ENCODE results near the gene PCSK1.
A peak's percentile ranks its signal among the peaks of the same experiment; 100 is the strongest.

- TF ChIP-seq, protein P1, sequence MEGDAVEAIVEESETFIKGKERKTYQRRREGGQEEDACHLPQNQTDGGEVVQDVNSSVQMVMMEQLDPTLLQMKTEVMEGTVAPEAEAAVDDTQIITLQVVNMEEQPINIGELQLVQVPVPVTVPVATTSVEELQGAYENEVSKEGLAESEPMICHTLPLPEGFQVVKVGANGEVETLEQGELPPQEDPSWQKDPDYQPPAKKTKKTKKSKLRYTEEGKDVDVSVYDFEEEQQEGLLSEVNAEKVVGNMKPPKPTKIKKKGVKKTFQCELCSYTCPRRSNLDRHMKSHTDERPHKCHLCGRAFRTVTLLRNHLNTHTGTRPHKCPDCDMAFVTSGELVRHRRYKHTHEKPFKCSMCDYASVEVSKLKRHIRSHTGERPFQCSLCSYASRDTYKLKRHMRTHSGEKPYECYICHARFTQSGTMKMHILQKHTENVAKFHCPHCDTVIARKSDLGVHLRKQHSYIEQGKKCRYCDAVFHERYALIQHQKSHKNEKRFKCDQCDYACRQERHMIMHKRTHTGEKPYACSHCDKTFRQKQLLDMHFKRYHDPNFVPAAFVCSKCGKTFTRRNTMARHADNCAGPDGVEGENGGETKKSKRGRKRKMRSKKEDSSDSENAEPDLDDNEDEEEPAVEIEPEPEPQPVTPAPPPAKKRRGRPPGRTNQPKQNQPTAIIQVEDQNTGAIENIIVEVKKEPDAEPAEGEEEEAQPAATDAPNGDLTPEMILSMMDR (IDR thresholded peaks at IDR 0.05): peak; percentile 56 to 77 (median 66)
- TF ChIP-seq POLR2A (IDR thresholded peaks at IDR 0.05): no peak
These were observed 88.1 kb downstream of the PCSK1 start for GRCh38 chr5:96344678-96345577.

Measured in right lobe of liver (tissue), 4 donors.